GM10266 (cell line): Measurements from ENCODE around the gene LHFPL5.

ENCODE experiments used
- DNase-seq: peaks from one replicate; pipeline ENCODE4 v3.0.0; 2012; ENCODE audit errors: extremely low spot score
- CTCF ChIP-seq: IDR thresholded peaks from 2 replicates; pipeline ENCODE4 v1.5.1; 2012; ENCODE audit warnings: mild to moderate bottlenecking, low read depth; ENCODE audit not compliant: control insufficient read depth, insufficient read depth; ENCODE audit errors: missing control alignments

Gene LHFPL5

GRCh38 chr6:35782424-35782823, 22.7 kb upstream of the LHFPL5 start:
- DNase-seq: peak; percentile 7

GRCh38 chr6:35784200-35784599, 21.0 kb upstream of the LHFPL5 start:
- DNase-seq: no peak
- TF ChIP-seq CTCF: no peak

More at GRCh38 chr6:35782424-35782823, 22.7 kb upstream of the LHFPL5 start:
- TF ChIP-seq CTCF: no peak

- no peak for DNase-seq
- TF ChIP-seq CTCF: no peak
Observed at GRCh38 chr6:35786272-35786671, 18.9 kb upstream of the LHFPL5 start.

GRCh38 chr6:35786810-35787209, 18.3 kb upstream of the LHFPL5 start:
- TF ChIP-seq CTCF: no peak
- DNase-seq: peak; percentile 19

- no peak for TF ChIP-seq CTCF
Observed at GRCh38 chr6:35787266-35788218, 17.6 kb upstream of the LHFPL5 start.

GRCh38 chr6:35788423-35788982, 16.6 kb upstream of the LHFPL5 start:
- DNase-seq: peak; percentile 46
- no peak for TF ChIP-seq CTCF

More at GRCh38 chr6:35787266-35788218, 17.6 kb upstream of the LHFPL5 start:
- DNase-seq: peak; percentile 24

- no peak for DNase-seq
- TF ChIP-seq CTCF: no peak
Observed at GRCh38 chr6:35790683-35791082, 14.5 kb upstream of the LHFPL5 start.
